Upper lobe of left lung (tissue), 4 donors: ENCODE data around the gene KIF21B.

Source experiments
- EP300 ChIP-seq, 4 donors: sonication (generic); formaldehyde crosslinking; IDR thresholded peaks; one replicate each; pipeline ENCODE4 v1.5.1; 2017; ENCODE audit warnings: antibody characterized with exemption in 4 of 4, control low read depth in 2 of 4
- POLR2A ChIP-seq, 4 donors: fragments of 450-650 bp; IDR thresholded peaks; one replicate each; pipeline ENCODE4 v1.5.1; 2016 to 2017; ENCODE audit warnings: antibody characterized with exemption in 4 of 4, mild to moderate bottlenecking in 2 of 4
- POLR2AphosphoS5 ChIP-seq, 2 donors: sonication (generic); formaldehyde crosslinking; IDR thresholded peaks; one replicate each; pipeline ENCODE4 v1.5.1; 2017; ENCODE audit warnings: antibody characterized with exemption in 2 of 2
- TF ChIP-seq, protein P1 (sequence below), 6 experiments: fragments of 450-650 bp in 4 of 6; fragments of 200-600 bp in 2 of 6; sonication (generic) in 2 of 6; IDR thresholded peaks; one replicate each; pipeline ENCODE4 v1.5.1; 2016 to 2019; ENCODE audit warnings: antibody characterized with exemption in 6 of 6

- TF ChIP-seq, protein P1, sequence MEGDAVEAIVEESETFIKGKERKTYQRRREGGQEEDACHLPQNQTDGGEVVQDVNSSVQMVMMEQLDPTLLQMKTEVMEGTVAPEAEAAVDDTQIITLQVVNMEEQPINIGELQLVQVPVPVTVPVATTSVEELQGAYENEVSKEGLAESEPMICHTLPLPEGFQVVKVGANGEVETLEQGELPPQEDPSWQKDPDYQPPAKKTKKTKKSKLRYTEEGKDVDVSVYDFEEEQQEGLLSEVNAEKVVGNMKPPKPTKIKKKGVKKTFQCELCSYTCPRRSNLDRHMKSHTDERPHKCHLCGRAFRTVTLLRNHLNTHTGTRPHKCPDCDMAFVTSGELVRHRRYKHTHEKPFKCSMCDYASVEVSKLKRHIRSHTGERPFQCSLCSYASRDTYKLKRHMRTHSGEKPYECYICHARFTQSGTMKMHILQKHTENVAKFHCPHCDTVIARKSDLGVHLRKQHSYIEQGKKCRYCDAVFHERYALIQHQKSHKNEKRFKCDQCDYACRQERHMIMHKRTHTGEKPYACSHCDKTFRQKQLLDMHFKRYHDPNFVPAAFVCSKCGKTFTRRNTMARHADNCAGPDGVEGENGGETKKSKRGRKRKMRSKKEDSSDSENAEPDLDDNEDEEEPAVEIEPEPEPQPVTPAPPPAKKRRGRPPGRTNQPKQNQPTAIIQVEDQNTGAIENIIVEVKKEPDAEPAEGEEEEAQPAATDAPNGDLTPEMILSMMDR (IDR thresholded peaks at IDR 0.05) = no peak
- TF ChIP-seq POLR2A (IDR thresholded peaks at IDR 0.05) (no peak), POLR2AphosphoS5 (IDR thresholded peaks at IDR 0.05) (no peak), EP300 (IDR thresholded peaks at IDR 0.05) (no peak)
Measured at GRCh38 chr1:201061886-201062285, 38.4 kb upstream of the KIF21B start.
